DLD1 (cell line): ENCODE data around the gene LDLRAD4.
"Not testable (repeated sequence)": the region's sequence is repeated elsewhere in the genome, so short reads cannot be mapped to it uniquely, and the experiment has no call there.

Experiments used
- in situ Hi-C: cut with HindIII; loops from 2 replicates; pipeline ENCODE4 v1.10.0; 2017; ENCODE audit warnings: low sequenced_read_pairs

The LDLRAD4 gene

GRCh38 chr18:13638719-13639595 lies 420.4 kb downstream of the LDLRAD4 start:
- in situ Hi-C loops = no loop called here

- in situ Hi-C loops = no loop called here
These were observed 421.8 kb downstream of the LDLRAD4 start for GRCh38 chr18:13640266-13640860.

- in situ Hi-C loops = no loop called here
These were observed 423.2 kb downstream of the LDLRAD4 start for GRCh38 chr18:13641551-13642439.

- in situ Hi-C loops = no loop called here
These were observed 423.9 kb downstream of the LDLRAD4 start for GRCh38 chr18:13642440-13642827.

- in situ Hi-C loops = no loop called here
These were observed 424.7 kb downstream of the LDLRAD4 start for GRCh38 chr18:13643261-13643751.

GRCh38 chr18:13645093-13645492 lies 426.5 kb downstream of the LDLRAD4 start:
- in situ Hi-C loops = no loop called here

GRCh38 chr18:13646633-13647032 lies 428.1 kb downstream of the LDLRAD4 start:
- in situ Hi-C loops = no loop called here

GRCh38 chr18:13647761-13648160 lies 429.2 kb downstream of the LDLRAD4 start:
- in situ Hi-C loops = no loop called here

- in situ Hi-C loops = no loop called here
These were observed 431.1 kb downstream of the LDLRAD4 start for GRCh38 chr18:13649397-13650390.

- in situ Hi-C loops = no loop called here
These were observed 435.3 kb downstream of the LDLRAD4 start for GRCh38 chr18:13653746-13654433.

- in situ Hi-C loops = no loop called here
These were observed 439.4 kb downstream of the LDLRAD4 start for GRCh38 chr18:13657974-13658373.

GRCh38 chr18:13658436-13659204 lies 440.1 kb downstream of the LDLRAD4 start:
- in situ Hi-C loops = no loop called here

- in situ Hi-C loops = no loop called here
These were observed 441.9 kb downstream of the LDLRAD4 start for GRCh38 chr18:13660510-13660909.

GRCh38 chr18:13661051-13661778 lies 442.7 kb downstream of the LDLRAD4 start:
- in situ Hi-C loops = no loop called here

- in situ Hi-C loops = no loop called here
These were observed 443.3 kb downstream of the LDLRAD4 start for GRCh38 chr18:13661779-13662256.

- in situ Hi-C loops = no loop called here
These were observed 454.1 kb downstream of the LDLRAD4 start for GRCh38 chr18:13672657-13673056.

- in situ Hi-C loops = no loop called here
These were observed 457.9 kb downstream of the LDLRAD4 start for GRCh38 chr18:13676471-13676870.

- in situ Hi-C loops = not testable (repeated sequence)
These were observed 458.8 kb downstream of the LDLRAD4 start for GRCh38 chr18:13677350-13677749.
